HG02623 (cell line): ENCODE results near the gene CDPF1.

ENCODE experiments used
- ATAC-seq: cut with Tn5 transposase; IDR thresholded peaks from one replicate; pipeline ENCODE4 v1.9.1; 2021; ENCODE audit warnings: moderate library complexity; ENCODE audit not compliant: unreplicated experiment

The CDPF1 gene

GRCh38 chr22:46250035-46250782, at the start of gene CDPF1:
Gene CDPF1, minus strand, starts transcription at chr22:46250293. Its CDS starts 2,009 bp downstream, at chr22:46248284.
- ATAC-seq = peak; percentile 82

GRCh38 chr22:46299101-46299500, 49.0 kb upstream of the CDPF1 start:
- no peak for ATAC-seq

GRCh38 chr22:46297151-46297812, 47.2 kb upstream of the CDPF1 start:
- ATAC-seq = no peak

- ATAC-seq = peak; percentile 89
These were observed 46.4 kb upstream of the CDPF1 start, which contains the start of gene GTSE1 for GRCh38 chr22:46296257-46297150. Gene GTSE1, plus strand, starts transcription at chr22:46296870. Its CDS starts 531 bp downstream, at chr22:46297401.

GRCh38 chr22:46295277-46295971, 45.3 kb upstream of the CDPF1 start:
- ATAC-seq = no peak

GRCh38 chr22:46294784-46295183, 44.7 kb upstream of the CDPF1 start:
- no peak for ATAC-seq

GRCh38 chr22:46293577-46294260, 43.6 kb upstream of the CDPF1 start:
- ATAC-seq = no peak

GRCh38 chr22:46292732-46293131, 42.6 kb upstream of the CDPF1 start:
- ATAC-seq = no peak

- no peak for ATAC-seq
These were observed 42.1 kb upstream of the CDPF1 start for GRCh38 chr22:46292173-46292572.

GRCh38 chr22:46290843-46291785, 41.0 kb upstream of the CDPF1 start:
- no peak for ATAC-seq

GRCh38 chr22:46290121-46290842, 40.2 kb upstream of the CDPF1 start:
- ATAC-seq = no peak

GRCh38 chr22:46289244-46289891, 39.3 kb upstream of the CDPF1 start:
- ATAC-seq = no peak

- no peak for ATAC-seq
These were observed 38.8 kb upstream of the CDPF1 start for GRCh38 chr22:46288846-46289243.

GRCh38 chr22:46287873-46288751, 38.0 kb upstream of the CDPF1 start:
- peak; percentile 61 for ATAC-seq

GRCh38 chr22:46286941-46287872, 37.1 kb upstream of the CDPF1 start:
- ATAC-seq = no peak

- ATAC-seq = no peak
These were observed 35.9 kb upstream of the CDPF1 start for GRCh38 chr22:46286006-46286405.
